ENCODE measurements around the gene SPINT1. TPM values are rescaled to one million over a fixed set of nuclear protein-coding genes. Genes with fewer than 3 reads are reported as not detected.

Gene SPINT1
- total RNA-seq, 3 donors from 2014 or later, result 167 to 415 (median 324) TPM

- ATAC-seq, result no peak
- H3K9me3 ChIP-seq, result no peaks in the 10 kb centered on the region
- no peak overlapping the region for H3K4me3 ChIP-seq
- intact Hi-C loops (cut with DNase I, micrococcal nuclease), result loop anchor here (5.0 to 10.0 kb wide), 2 partner anchors 119 to 282 kb away; no protein-coding TSS in a partner anchor
- peak in 2 of 3 donors; percentile 43 to 74 for DNase-seq
- no peak for TF ChIP-seq CTCF (IDR thresholded peaks at IDR 0.05)
- H3K36me3 ChIP-seq (ENCODE audit: low read depth), result no peaks in the 10 kb centered on the region
- peaks cover 22% of the 10 kb centered on the region for H3K4me1 ChIP-seq (ENCODE audit: low read depth)
Measured at GRCh38 chr15:40902605-40903561, 59.0 kb downstream of the SPINT1 start.

DNA sequence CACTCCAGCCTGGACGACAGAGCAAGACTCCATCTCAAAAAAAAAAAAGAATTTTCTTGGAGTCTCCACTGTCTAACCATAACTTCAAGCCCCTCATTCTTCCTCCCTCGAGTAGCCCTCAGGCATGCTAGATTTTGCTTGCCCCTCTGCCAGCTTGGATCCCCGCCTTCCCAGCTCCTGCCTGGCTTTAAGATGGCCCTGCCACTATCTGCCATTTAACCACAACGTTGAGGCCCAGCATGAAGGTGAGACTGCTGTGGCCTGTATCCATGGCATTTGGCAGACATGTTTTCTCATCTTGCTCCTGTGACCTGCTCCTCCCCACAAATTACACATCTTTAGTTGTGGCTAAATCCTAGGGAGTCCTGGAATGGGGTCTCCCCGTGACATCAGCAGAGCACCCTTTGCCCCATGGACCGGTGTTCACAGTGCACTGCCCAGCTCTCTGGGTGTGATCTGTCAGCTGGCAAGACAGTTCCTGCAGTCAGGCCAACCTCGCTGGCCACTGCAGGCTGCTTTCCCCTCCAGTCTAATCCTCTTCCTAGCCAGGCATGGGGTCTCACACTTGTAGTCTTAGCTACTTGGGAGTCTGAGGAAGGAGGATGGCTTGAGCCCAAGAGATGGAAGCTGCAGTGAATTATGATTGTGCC, 60.8 kb downstream of the SPINT1 start:
- no peak overlapping the region for H3K4me3 ChIP-seq
- no peaks in the 10 kb centered on the region for H3K36me3 ChIP-seq (ENCODE audit: low read depth)
- DNase-seq (no peak), ATAC-seq (no peak)
- H3K4me1 ChIP-seq (ENCODE audit: low read depth), result peaks cover 32% of the 10 kb centered on the region
- no peaks in the 10 kb centered on the region for H3K9me3 ChIP-seq
- intact Hi-C loops (cut with DNase I, micrococcal nuclease), result loop anchor here (5.0 to 10.0 kb wide), 2 partner anchors 118 to 280 kb away; no protein-coding TSS in a partner anchor
- TF ChIP-seq CTCF (IDR thresholded peaks at IDR 0.05), result no peak

GRCh38 chr15:40906091-40906990, 62.5 kb downstream of the SPINT1 start:
- Histone ChIP-seq H3K9me3 (no peaks in the 10 kb centered on the region), H3K4me3 (no peak overlapping the region), H3K36me3 (ENCODE audit: low read depth) (no peaks in the 10 kb centered on the region), H3K4me1 (ENCODE audit: low read depth) (peaks cover 36% of the 10 kb centered on the region)
- intact Hi-C loops (cut with DNase I, micrococcal nuclease), result loop anchor here (10.0 kb wide), 1 partner anchor 278 kb away; no protein-coding TSS in a partner anchor
- DNase-seq (peak; percentile 96 to 98 (median 96)), ATAC-seq (peak; percentile 88)
- TF ChIP-seq CTCF (IDR thresholded peaks at IDR 0.05), result peak; percentile 95

DNA sequence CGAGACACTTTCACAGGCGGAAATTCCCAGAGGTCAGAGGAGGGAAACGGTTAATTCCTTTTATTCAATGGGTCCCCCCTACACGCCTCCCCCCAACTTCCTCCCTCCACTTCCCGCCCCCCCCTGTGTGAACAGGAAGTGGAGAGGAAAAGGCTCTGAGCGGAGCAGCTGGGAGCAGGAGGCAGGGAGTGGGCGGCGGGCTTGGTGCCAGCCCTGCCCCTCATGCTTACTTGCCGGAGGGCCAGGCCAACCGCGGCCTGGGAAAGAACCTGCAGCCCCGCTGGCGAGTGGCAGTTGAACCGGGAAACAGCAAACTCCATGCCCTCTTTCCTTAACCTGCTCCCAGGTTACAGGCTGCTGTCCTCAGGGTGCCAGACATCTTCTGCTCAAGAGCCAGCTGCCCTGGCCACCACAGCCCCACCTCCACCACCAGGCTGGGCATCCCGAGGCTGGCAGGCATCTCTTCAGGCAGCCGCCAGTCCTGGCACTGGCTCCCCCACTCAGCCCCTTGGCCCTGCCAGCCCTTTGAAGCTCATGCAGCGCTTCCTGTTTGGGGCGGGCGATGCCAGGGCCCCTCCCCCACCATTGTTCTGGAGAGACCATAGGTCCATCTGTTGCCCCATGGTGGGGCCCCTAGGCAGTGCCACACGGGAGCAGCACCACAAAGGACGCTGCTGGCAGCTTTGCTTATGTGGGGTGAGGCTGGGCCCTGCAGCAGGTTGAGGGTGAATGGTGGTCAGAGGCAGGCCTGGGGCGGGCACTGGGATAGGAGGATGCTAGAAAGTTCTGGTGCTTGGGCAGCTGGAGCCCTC, 63.3 kb downstream of the SPINT1 start:
- intact Hi-C loops (cut with DNase I, micrococcal nuclease), result loop anchor here (10.0 kb wide), 1 partner anchor 278 kb away; no protein-coding TSS in a partner anchor
- TF ChIP-seq CTCF (IDR thresholded peaks at IDR 0.05), result no peak
- Histone ChIP-seq H3K36me3 (ENCODE audit: low read depth) (no peaks in the 10 kb centered on the region), H3K9me3 (no peaks in the 10 kb centered on the region), H3K4me1 (ENCODE audit: low read depth) (peaks cover 36% of the 10 kb centered on the region), H3K4me3 (no peak overlapping the region)
- DNase-seq (peak; percentile 77 to 90 (median 83)), ATAC-seq (peak; percentile 44)

Other genes with a start within 250 kb of the SPINT1 start
- gene KNL1, start 249.8 kb upstream of the SPINT1 start, total RNA-seq, result 1 to 10 TPM; 1.6 to 9.7 (median 3.1) TPM
- gene RAD51, start 148.9 kb upstream of the SPINT1 start, total RNA-seq, result 10 to 100 TPM in 1 of 3 donors, 1 to 10 TPM in 2; 2.9 to 13.1 (median 8.3) TPM
- 10 to 100 TPM; 30.1 to 38.4 (median 37.8) TPM for gene RMDN3, start 88.8 kb upstream of the SPINT1 start, total RNA-seq
- gene GCHFR, start 80.0 kb upstream of the SPINT1 start, total RNA-seq, result 10 to 100 TPM; 12.0 to 25.5 (median 18.2) TPM
- under 1 TPM; 0.32 to 0.63 (median 0.35) TPM for gene C15orf62, start 74.1 kb upstream of the SPINT1 start, total RNA-seq
- gene ZFYVE19, start 37.0 kb upstream of the SPINT1 start, total RNA-seq, result 10 to 100 TPM; 22.2 to 37.5 (median 36.5) TPM
- 10 to 100 TPM; 29.6 to 47.6 (median 36.5) TPM for gene DNAJC17, start 36.6 kb upstream of the SPINT1 start, total RNA-seq
- gene PPP1R14D, start 15.3 kb upstream of the SPINT1 start, total RNA-seq, result 100 to 1,000 TPM in 2 of 3 donors, 10 to 100 TPM in 1; 57.5 to 186 (median 154) TPM
- 1 to 10 TPM; 1.6 to 6.2 (median 3.5) TPM for gene RHOV, start 30.2 kb downstream of the SPINT1 start, total RNA-seq
- gene VPS18, start 50.4 kb downstream of the SPINT1 start, total RNA-seq, result 10 to 100 TPM; 14.1 to 21.1 (median 18.0) TPM
- gene DLL4, start 85.3 kb downstream of the SPINT1 start, total RNA-seq, result 10 to 100 TPM in 2 of 3 donors, 1 to 10 TPM in 1; 9.4 to 23.0 (median 15.6) TPM
- 1 to 10 TPM in 2 of 3 donors, under 1 TPM in 1; 0.69 to 3.1 (median 2.6) TPM for gene CHAC1, start 109.4 kb downstream of the SPINT1 start, total RNA-seq

All from mucosa of descending colon (tissue), 3 donors.